ENCODE data around the gene P2RX4.

GRCh38 chr12:121260091-121260490, 50.2 kb downstream of the P2RX4 start:
- TF ChIP-seq, protein P1, sequence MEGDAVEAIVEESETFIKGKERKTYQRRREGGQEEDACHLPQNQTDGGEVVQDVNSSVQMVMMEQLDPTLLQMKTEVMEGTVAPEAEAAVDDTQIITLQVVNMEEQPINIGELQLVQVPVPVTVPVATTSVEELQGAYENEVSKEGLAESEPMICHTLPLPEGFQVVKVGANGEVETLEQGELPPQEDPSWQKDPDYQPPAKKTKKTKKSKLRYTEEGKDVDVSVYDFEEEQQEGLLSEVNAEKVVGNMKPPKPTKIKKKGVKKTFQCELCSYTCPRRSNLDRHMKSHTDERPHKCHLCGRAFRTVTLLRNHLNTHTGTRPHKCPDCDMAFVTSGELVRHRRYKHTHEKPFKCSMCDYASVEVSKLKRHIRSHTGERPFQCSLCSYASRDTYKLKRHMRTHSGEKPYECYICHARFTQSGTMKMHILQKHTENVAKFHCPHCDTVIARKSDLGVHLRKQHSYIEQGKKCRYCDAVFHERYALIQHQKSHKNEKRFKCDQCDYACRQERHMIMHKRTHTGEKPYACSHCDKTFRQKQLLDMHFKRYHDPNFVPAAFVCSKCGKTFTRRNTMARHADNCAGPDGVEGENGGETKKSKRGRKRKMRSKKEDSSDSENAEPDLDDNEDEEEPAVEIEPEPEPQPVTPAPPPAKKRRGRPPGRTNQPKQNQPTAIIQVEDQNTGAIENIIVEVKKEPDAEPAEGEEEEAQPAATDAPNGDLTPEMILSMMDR (IDR thresholded peaks at IDR 0.05; ENCODE audit: insufficient read depth, low read length): no peak
- no peak for TF ChIP-seq REST (IDR thresholded peaks at IDR 0.05; ENCODE audit: insufficient replicate concordance, low read depth)
- no peak for TF ChIP-seq SPI1 (IDR thresholded peaks at IDR 0.05; ENCODE audit: borderline replicate concordance, low read depth)
